ENCODE results near the gene JCHAIN.

Gene JCHAIN

DNA sequence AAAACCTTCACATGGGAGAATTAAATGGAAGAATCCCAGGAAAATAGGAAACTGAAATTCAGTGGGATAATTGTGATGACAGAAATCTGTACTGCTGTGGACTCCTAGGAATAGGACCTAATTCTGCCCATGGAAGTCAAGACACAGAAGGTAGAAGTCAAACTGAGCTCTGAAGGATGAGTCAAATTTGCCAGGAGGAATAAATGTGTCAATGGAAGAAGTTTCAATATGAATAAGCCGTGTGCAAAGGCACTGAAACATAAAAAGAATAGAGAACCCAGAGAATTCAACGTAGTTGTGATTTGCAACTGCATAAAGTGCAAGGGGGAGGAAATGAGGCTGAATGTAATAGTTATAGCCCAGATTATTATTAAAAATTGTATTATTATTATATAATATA, 26.1 kb downstream of the JCHAIN start:
- no peak for DNase-seq (ENCODE audit: low read depth)

DNA sequence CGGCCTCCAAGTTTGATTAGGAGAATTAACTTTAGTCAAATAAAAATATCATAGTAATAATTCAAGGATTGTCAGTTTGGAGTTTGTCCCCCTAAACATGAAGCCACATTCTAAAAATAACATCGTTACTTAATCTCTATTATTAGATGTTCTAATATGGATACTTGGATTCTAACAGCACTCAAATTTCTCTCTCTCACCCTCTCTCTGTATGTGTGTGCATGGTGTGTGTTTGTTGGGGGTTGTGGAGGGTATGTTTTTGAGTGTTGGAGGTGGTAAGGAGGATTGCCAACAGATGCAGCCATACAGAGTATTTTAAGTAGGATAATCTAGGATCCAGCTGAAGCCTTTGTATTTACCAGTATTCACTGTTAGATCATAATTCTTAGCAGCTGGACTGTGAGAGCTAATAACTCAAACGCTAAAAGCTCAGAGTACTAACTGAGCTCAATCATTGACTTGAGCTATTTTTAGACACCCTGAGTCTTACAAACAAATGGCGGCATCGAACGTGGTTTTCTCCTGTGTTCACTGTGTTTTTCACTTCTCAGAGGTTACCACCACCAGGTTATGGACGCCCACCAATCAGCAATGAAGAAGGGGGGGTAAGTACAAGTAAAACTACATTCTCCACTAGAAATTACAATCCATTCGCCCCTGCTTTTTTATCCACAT, 28.9 kb downstream of the JCHAIN start:
- DNase-seq (ENCODE audit: low read depth) = no peak

DNA sequence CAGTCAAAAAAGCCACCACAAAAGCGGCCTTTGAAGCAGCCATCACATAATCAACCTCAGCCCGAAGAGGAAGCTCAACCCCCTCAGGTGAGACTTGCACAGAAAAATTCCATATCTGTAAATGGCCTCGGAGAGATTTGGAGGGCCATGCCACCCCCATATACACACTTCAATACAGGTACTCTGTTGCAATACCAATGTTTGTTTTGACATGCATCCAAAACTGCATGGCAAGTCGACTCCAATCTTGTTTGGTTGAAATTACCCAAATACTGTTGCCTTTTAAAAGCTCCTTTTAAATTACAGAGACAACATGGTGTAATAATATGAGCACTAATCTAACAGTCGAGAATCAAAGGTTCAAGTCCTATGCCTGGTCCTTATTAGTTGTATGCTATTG, 31.8 kb downstream of the JCHAIN start:
- no peak for DNase-seq (ENCODE audit: low read depth)

DNA sequence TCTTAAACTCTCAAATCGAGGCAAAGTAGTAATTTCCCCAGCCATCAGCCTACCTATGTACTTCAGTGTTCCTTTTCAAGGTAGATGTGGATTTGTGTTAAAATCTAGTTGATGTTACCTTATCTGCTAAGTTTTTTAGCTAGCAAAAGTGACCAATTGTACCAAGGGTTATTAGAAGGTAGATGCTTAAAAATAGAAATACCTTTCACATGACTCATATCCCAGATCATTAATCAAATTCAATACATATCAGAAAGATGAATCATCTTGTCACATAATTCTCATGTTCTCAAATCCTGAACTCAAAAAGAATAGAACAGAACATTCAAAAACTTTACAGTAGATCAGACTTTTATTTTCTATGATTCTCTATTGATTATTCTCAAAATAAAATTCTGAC, 34.3 kb downstream of the JCHAIN start:
- no peak for DNase-seq (ENCODE audit: low read depth)

DNA sequence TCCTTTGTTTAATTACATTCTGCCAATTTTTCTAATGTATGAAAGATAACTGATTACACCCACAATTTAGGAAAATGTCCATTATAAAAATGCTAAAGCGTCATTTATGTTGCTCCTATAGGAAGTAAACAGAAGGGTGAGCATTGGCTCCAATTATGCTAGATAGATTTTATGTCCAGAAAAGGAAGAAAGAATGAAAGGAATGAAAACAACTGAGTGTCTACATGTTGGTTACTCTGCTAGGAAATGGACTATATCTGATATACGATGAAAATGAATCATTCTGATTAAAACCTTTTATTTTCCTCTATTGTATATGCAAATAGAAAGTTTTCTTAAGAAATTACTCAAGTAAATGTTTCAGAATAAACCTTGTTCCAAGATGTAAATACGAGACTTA, 36.1 kb downstream of the JCHAIN start:
- DNase-seq (ENCODE audit: low read depth) = no peak

DNA sequence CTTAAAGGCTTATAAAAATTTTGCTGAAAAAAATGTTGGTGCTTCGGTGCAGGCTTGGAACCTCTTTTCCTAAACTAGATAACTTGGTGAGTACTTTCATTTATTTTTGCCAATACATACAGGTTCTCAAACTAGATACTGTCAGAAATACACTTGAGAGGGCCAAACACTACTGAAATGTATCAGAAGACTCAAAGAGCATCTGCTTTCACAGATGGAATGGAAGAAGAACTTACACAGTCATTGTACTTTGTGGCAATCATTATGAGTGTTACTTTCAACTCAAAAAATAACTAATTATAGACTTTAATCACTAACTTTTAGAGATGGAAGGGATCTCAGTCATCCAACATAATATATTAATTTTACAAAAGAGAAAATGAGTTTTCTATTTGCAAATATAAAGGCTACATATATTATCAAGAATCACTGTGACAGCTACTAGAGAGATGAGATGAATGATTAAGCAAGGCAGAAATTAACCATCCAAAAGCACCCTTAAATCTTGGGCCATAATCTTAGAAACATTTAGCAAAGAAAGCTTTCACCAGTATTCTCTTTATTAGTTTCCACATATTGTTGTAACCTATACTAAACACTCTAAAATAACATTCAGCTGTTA, 36.7 kb downstream of the JCHAIN start:
- no peak for DNase-seq (ENCODE audit: low read depth)

DNA sequence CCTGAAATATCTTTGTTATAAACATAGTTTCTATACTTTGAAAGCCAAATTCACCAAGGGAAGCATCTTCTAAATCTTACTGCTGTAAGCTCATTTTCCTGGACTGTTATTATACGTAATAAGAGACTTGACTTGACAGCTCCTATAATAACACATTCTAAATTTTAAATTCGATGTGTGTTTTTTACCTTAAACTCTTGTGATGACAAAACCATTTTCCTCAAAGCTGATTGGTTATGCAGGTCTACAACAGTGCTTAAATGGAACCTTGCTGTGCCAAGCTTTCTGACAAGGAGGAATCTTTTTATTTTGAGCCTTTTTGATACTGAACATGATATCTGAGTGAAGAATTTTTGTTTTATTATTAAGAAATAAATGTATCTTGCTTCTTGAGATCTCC, 37.9 kb downstream of the JCHAIN start, which contains the start of gene ENAM:
Gene ENAM (plus strand): TSS at position 301 of the 400 bp plus-strand sequence. CDS start 757 bp downstream, outside the sequence.
- no peak for DNase-seq (ENCODE audit: low read depth)

DNA sequence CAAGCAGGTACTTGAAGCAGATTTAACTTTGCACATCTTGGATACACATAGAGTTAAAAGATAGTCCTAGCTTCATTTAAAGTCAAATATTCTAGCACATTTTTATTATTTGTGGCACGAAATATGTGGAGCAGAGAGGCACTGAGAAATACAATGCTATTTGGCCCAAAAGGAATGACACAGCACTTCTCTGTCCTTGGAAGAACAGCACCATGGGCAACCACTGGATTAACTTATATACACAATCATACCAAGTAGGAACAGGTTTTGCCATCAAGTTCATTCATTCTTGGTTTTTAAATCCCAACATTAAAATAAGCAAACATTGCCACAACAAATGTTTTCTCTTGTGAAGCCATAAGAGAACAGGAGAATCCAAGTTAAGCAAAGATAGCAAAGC, 38.7 kb downstream of the JCHAIN start:
- DNase-seq (ENCODE audit: low read depth) = no peak

GRCh38 chr4:70624226-70624793, 42.0 kb downstream of the JCHAIN start:
- no peak for DNase-seq (ENCODE audit: low read depth)

DNA sequence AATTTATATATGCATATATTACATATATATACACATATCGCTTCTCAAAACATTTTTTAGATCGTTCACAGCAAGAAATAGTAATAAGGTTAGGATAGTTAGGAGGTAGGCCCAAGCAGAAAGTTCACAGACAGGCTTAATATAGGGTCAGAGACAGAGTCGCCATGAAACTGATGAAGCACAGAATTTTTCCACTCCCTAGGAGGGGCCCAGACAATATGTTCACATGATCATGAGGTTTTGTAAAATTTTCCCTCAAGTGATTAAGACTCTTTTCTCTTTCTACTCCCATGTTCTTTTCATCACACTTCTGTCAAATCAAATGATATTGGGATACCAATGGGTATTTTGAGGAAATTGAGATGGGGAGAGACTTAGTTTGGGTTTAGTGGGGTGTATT, 43.0 kb downstream of the JCHAIN start:
- DNase-seq (ENCODE audit: low read depth) = no peak

- DNase-seq (ENCODE audit: low read depth) = no peak
These were observed 46.5 kb downstream of the JCHAIN start for GRCh38 chr4:70619778-70620177.

DNA sequence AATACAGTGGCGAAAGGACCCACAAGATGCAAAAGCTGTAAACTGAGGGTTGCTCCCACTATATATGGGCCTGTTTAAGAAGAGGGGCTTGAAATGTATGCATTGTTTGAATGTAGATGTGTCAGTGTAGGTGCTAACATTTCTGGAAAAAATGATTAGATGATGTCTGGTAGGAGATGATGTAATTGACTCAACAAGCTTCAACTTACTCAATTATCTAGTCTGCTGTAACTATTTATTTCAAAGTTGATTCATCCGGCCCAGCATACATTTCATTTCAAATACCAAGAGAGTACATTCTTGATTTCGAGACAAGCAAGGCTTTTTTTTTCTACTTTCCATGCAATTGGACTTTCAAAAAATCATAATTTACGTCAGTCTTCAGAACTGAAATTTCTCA, 47.0 kb downstream of the JCHAIN start:
- DNase-seq (ENCODE audit: low read depth) = no peak

DNA sequence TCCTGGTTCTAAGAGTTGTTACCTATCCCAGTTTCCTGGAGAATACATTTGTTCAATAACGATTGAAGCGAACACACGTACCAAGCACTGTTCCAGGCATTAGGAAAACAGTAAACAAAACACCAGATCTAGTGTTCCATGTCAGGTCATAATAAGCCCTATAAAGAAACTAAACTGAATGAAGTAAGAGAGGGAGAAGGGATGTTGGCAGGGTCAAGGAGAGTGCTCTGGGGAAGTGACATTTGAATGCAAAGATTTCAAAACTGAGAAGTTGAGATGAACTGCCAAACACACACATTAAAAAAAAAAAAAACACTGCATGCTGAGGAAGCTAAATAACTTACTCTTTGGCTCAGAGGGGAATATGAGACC, 52.1 kb downstream of the JCHAIN start:
- DNase-seq (ENCODE audit: low read depth) = no peak

DNA sequence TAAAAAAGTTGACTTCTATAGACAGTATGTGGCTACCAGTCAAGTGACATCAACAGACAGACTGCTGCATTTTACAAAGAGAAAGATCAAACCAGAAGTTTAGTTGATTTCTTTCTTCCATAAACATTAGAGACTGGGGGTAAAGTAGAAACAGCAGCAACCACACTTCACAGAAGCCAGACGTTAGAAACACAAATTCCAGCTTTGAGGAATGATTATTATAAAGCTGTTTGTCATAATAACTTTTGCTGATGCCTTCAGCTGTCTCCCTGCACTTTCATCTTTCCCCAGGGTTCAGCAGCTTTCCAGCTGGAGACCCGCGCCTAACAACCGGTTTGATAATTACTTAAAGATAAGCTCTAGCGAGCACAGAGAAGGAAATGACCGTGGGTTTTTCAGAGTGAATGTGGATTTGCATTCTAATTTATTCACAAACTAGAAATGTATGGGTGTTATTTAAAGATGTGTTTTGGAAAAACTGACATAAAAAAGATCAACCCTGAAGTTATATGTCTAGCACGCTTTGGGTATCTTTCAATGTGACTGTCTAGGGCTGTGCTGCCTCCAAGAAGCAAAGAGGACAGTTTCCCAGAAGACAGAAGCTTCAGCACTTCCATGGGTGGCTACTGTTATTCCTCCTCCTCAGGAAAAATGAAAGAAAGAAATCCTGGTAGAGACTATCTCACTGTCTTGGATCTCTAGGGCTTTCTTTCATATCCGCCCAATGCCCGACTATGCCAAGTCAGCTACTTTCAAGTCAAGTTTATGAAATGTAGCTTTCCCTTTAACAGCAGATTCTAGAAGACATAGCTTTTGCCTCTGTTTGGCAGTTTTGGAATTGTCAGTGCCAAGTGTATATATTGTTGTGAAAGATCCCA, 52.8 kb downstream of the JCHAIN start:
- no peak for DNase-seq (ENCODE audit: low read depth)

DNA sequence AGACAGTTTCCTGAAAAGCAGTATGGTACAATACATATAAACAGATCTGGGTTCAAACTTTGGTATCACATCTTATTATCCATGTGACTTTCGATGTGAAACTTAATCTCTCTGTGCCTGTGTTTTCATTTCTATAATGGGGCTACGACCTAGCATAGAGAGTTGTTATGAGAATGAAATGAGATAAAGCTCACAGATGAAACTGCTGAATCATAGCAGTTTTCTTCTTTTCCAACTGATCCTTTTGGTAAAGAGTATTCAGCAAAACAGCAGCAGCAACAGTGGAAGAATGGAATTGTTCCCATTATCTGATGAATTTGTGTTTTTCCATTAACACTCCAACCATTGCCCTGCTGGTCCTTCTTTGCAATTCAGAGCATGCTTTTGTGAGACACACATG, 58.0 kb downstream of the JCHAIN start:
- DNase-seq (ENCODE audit: low read depth) = no peak

DNA sequence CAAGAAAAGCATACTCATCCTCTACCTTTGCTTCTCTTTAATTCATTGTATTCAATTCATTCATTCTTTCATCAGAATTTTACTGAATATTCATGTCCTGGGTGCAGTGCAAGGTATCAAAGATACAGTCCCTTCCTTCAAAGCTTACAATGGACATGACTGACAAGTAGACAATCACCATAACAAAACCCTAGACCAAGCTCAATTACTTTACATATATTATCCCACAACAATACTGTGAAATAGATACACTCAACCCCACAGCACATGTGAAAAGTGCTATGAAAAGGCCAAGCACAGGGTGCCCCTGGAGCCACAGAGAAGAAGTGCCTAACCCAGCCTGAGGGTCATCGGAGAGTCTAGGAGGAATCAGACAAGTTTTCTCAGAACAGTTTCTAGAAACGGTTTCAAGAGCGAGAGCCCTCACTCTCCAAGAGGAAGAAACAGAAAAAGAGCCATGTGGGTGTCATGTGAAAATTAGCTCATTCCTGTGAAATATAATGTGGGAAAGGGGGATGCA, 58.9 kb downstream of the JCHAIN start:
- DNase-seq (ENCODE audit: low read depth) = no peak

- no peak for DNase-seq (ENCODE audit: low read depth)
These were observed 59.8 kb downstream of the JCHAIN start for GRCh38 chr4:70606459-70606858.
